ENCODE data around the gene MRPS5.

The MRPS5 gene

DNA sequence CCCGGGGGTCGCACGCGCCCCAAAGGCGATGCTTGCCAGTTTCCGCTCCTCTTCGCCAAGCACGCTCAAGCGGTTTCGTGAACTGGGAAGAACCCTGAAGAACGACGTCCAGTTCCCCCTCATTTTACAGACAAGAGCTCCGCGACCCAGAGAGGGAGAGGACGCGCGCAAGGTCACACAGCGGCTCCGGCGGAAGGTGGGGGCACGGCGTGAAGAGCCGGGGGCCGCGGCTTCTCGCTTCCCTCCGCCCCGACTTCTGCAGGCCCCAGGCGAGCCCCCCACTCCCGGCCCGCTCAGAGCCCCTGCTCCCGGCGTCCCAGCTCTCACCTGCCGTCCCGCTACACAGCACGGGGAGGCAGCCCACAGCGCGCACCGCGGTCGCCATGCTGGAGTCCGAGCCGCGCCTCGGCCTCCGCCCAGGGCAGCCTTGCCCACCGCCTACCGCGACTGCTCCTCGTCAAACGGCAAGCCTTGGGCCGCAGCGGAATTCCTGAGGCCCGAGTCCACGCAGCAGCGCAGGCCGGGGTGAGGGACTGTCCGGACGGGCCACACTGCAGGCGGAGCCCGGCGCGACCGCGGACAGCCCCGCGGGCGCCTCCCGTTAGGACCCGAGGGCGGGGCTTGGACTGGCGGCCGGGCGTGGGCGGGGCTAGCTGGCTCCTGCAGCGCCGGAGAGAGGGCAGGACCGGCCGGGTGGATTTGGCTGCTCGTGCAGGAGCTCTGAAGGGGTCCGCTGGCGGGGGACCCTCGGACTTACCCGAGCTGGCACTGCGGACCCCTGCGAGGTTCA is at the start of gene MRPS5:
Gene MRPS5, minus strand, starts transcription at position 402 of the 790 bp plus-strand sequence. Its CDS starts 17 bp downstream, at position 385.
- no peak for TF ChIP-seq ZNF274 (IDR thresholded peaks at IDR 0.05; ENCODE audit: low read depth, low read length)
- H3K4me3 ChIP-seq (ENCODE audit: low read length), result peak within 1 kb of the TSS; percentile 95

- H3K4me3 ChIP-seq (ENCODE audit: low read length), result peak overlapping the region; percentile 81
- no peak for TF ChIP-seq ZNF274 (IDR thresholded peaks at IDR 0.05; ENCODE audit: low read depth, low read length)
These were observed 44.6 kb upstream of the MRPS5 start for GRCh38 chr2:95166065-95166763.

DNA sequence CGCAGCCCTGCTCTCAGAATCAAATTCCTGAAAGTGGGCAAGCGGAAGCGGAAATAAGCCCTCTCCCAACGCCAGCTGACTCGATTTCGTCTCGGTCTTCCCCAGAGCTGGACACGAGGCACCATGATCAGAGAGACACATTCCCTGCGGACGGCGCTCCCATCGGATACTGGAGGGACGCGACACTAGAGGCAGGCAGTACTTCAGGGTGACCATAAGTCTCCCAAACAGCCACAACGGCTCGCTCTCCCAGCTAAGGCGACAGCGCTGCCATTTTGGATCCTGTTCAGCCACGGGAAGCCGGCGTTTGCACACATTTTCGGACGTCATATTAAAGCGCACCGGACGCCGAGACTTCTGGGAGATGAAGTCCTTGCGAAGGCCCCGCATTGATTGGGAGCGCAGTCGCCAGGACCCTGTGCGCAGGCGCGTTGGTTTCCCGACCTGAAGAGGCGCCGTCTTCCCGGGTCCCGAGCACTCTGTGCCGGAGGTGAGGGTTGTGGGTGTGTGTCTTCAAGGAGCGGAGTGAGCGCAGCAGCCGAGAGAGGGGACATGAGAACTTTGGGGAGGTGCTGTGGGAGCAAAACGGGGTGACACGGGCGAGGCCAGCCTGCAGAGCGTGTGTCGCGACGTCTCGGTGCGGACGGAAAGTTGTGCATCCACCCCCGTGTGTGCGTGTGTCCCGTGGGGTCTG is 43.9 kb upstream of the MRPS5 start, which contains the start of gene ZNF2:
Gene ZNF2, plus strand, starts transcription at position 439 of the 694 bp plus-strand sequence. CDS start 10,418 bp downstream, outside the sequence.
- H3K4me3 ChIP-seq (ENCODE audit: low read length), result peak within 1 kb of the TSS; percentile 81
- no peak for TF ChIP-seq ZNF274 (IDR thresholded peaks at IDR 0.05; ENCODE audit: low read depth, low read length)

DNA sequence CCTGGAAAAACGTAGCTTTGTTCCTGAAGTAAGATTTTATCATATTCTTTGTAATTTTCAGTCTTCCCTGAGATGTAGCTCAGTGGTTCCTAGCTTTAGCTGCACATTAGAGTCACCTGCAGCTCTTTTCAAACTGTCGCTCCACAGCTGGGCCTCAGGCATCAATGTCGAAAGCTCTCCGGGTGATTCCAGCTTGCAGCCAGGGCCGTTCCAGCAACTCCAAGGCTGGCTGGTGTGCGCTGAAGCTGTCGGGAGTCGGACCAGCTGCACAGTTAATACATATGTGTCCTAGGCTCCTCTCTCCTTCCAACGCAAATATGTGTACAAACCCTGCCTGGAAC is 43.4 kb upstream of the MRPS5 start:
- no peak for TF ChIP-seq ZNF274 (IDR thresholded peaks at IDR 0.05; ENCODE audit: low read depth, low read length)
- H3K4me3 ChIP-seq (ENCODE audit: low read length), result peak overlapping the region; percentile 81

DNA sequence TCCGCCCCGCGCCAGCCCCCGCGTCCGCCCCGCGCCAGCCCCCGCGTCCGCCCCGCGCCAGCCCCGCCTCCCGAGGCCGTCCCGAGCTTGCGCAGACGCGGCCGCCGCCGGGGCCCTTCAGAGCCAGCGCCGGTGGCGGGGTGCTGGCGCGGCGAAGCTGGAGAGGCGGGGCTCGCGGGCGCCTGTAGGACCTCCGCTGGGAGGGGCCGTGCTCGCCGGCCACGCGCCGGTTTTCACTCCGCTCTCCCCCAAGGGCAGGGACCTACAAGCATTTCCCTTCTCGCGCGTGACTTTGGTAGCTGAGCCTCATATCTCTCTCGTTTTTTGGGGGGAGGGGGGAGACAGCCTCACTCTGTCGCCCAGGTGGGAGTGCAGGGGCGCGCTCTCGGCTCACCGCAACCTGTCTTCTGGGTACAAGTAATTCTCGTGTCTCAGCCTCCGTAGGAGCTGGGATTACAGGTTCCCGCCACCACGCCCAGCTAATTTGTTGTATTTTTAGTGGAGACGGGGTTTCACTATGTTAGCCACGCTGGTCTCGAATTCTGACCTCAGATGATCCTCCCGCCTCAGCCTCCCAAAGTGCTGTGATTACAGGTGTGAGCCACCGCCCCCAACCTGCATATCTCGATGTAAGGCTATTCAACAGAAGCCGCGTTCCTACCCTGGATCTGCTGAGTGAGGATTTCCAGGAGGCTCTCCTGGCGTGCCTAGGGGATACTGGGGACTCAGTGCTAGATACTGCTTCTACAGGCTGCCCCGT is 38.3 kb upstream of the MRPS5 start, which contains the start of gene ZNF514:
Gene ZNF514, minus strand, starts transcription at position 159 of the 760 bp plus-strand sequence. CDS start 6,595 bp downstream, outside the sequence.
- no peak for TF ChIP-seq ZNF274 (IDR thresholded peaks at IDR 0.05; ENCODE audit: low read depth, low read length)
- peak within 1 kb of the TSS; percentile 78; the same call in 1 of the 2 replicates for H3K4me3 ChIP-seq (ENCODE audit: low read length)

- no peak for TF ChIP-seq ZNF274 (IDR thresholded peaks at IDR 0.05; ENCODE audit: low read depth, low read length)
- H3K4me3 ChIP-seq (ENCODE audit: low read length), result peak overlapping the region; percentile 78; the same call in 1 of the 2 replicates
These were observed 37.4 kb upstream of the MRPS5 start for GRCh38 chr2:95158891-95159619.

GRCh38 chr2:95158441-95158840 is 36.8 kb upstream of the MRPS5 start:
- H3K4me3 ChIP-seq (ENCODE audit: low read length), result peak overlapping the region; percentile 78; the same call in 1 of the 2 replicates
- no peak for TF ChIP-seq ZNF274 (IDR thresholded peaks at IDR 0.05; ENCODE audit: low read depth, low read length)

DNA sequence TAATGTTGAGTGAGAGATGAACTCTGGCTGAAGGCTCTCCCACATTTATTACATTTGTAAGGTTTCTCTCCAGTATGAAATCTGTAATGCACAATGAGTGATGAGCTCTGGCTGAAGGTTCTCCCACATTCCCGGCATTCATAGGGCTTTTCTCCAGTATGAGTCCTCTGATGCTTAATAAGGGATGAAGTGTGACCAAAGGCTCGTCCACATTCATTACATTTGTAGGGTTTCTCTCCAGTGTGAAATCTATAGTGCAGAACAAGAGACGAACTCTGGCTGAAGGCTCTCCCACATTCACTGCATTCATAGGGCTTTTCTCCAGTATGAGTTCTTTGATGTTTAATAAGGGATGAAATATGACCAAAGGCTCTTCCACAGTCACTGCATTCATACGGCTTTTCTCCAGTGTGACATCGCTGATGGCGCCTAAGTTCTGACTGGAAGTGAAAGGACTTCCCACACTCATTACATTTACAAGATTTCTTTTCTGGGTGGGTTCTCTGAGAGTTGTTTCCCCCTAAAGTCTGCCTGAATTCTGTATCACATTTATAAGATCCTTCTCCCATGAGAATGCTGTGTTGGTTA is 27.9 kb upstream of the MRPS5 start:
- peak; percentile 99 for TF ChIP-seq ZNF274 (IDR thresholded peaks at IDR 0.05; ENCODE audit: low read depth, low read length)

DNA sequence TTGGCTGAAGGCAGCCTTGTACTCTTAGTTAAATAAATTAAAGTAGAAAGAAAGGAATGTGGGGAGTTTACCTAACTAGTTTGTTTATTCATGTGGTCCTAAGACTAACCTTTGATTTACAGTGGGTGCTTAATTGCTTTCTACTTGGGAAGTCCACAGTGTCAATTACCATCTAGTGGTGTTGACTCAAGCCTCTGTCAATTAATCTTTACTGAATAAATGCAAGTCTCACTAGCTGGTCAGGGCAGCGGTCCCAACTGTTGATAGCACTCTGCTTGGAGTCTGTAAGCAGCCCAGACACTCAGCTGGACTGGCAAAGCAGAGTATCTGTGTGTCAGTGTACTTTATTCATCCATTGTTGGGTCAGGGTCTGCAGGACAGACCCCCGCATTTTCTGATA is 22.2 kb upstream of the MRPS5 start:
- no peak for TF ChIP-seq ZNF274 (IDR thresholded peaks at IDR 0.05; ENCODE audit: low read depth, low read length)
- H3K4me3 ChIP-seq (ENCODE audit: low read length), result no peak overlapping the region

More for the DNA sequence above, 27.9 kb upstream of the MRPS5 start:
- no peak overlapping the region for H3K4me3 ChIP-seq (ENCODE audit: low read length)

- TF ChIP-seq ZNF274 (IDR thresholded peaks at IDR 0.05; ENCODE audit: low read depth, low read length), result no peak
- H3K4me3 ChIP-seq (ENCODE audit: low read length), result no peak overlapping the region
These were observed 17.1 kb upstream of the MRPS5 start for GRCh38 chr2:95138702-95139101.

DNA sequence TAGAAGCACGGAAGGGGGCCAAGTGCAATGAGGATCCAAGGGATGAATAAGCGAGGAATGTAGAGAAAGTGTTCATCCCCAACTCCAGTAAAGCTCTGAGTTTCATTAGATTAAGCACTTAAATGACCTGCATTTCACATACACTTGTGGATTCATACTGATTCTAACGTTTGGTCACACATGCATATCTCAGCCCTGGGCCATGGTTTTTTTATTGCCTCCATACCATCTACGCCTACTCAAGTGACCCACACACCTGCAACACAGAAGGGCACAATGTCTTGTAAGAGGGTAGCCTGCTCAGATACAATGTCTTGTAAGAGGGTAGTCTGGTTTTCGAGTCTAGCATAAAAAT is 566 bp upstream of the MRPS5 start:
- no peak for TF ChIP-seq ZNF274 (IDR thresholded peaks at IDR 0.05; ENCODE audit: low read depth, low read length)
- peak overlapping the region; percentile 95 for H3K4me3 ChIP-seq (ENCODE audit: low read length)

DNA sequence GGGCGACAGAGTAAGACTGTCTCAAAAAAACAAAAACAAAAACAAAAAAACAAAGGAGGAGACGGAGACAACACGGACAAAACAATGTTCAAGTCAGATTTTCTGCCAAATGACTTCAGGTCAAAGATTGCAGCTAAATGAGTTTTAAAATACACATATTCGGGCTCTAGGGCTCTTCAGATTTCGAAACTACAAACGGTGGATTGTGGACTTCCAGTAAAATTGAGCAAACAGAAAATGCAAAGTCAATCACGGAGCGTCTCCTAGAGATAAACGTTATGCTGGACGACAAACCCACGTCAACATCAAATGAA is 558 bp downstream of the MRPS5 start:
- peak overlapping the region; percentile 95 for H3K4me3 ChIP-seq (ENCODE audit: low read length)
- TF ChIP-seq ZNF274 (IDR thresholded peaks at IDR 0.05; ENCODE audit: low read depth, low read length), result no peak

DNA sequence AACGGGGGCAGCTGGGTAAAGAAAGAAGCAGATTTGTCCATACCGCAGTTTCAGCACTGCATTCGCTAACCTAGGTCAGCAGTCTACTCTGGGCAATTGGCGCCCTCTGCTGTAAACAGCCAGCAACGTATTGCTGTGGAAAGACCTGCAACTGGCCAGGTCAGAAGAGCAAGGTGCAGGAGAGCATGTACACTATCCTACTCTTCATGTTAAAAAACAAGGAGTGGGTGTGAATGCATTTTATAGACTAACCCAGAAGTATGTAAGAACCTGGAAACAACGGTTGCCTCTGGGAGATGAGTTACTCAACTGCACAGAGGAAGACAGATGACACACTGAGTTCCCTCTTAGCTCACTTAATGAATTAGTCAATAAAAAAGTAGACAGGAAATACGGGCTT is 6.2 kb downstream of the MRPS5 start:
- no peak overlapping the region for H3K4me3 ChIP-seq (ENCODE audit: low read length)
- TF ChIP-seq ZNF274 (IDR thresholded peaks at IDR 0.05; ENCODE audit: low read depth, low read length), result no peak

Data from GM08714 (cell line).